GM18907 (cell line): ENCODE measurements around the gene MPP3.

Experiments
- ATAC-seq: cut with Tn5 transposase; IDR thresholded peaks from one replicate; pipeline ENCODE4 v1.9.1; 2021; ENCODE audit warnings: mild to moderate bottlenecking, moderate library complexity; ENCODE audit not compliant: unreplicated experiment

MPP3 gene

GRCh38 chr17:43779145-43780125 is 53.5 kb downstream of the MPP3 start:
- ATAC-seq = peak; percentile 16

GRCh38 chr17:43778337-43779144 is 54.4 kb downstream of the MPP3 start, which contains the start of gene DUSP3:
DUSP3 (minus strand) TSS chr17:43778977; CDS start chr17:43778924, 53 bp downstream.
- ATAC-seq = peak; percentile 79

DNA sequence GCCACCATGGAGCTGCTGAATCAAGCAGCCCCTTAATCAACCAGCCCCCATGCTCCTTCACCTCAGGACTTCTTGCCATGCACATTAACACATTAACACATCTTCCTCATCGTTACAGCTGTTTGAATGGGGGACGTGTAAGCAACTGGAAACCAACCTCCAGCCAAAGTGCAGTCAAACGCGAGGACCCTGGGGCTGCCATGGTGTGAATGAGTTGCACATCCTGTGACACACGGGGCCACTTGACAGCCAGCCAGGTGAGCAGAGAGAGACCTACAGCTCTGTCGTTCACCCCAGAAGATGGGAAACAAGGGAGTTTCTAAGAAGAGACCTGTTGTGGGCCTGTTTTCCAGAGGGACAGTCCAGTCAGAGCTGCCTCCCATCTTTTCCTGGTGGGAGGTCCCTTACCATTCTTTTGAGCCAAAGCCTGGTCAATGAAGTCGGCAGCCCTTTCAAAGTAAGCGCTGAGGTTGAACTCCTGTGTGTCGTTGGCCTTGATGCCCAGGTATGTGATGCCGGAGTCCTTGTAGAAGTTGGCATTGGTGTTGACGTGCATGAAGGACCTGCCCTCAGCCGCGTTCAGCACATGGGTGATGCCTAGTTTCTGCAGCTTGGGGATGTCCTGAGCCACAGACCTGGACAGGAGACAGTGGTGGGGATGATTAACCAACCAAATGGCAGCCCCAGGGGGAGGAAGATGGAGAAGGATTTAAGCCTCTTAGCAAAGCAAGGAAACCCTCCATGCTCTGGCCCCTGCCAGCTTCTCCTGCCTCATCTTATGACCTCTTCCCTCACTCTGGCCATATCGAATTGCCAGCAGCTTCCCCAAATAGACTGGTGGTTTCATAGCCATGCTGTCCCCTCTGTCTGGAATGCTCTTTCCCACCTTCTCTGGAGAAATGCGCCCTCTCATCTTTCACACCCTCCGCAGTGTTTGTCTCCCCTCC is 58.4 kb downstream of the MPP3 start:
- no peak for ATAC-seq

DNA sequence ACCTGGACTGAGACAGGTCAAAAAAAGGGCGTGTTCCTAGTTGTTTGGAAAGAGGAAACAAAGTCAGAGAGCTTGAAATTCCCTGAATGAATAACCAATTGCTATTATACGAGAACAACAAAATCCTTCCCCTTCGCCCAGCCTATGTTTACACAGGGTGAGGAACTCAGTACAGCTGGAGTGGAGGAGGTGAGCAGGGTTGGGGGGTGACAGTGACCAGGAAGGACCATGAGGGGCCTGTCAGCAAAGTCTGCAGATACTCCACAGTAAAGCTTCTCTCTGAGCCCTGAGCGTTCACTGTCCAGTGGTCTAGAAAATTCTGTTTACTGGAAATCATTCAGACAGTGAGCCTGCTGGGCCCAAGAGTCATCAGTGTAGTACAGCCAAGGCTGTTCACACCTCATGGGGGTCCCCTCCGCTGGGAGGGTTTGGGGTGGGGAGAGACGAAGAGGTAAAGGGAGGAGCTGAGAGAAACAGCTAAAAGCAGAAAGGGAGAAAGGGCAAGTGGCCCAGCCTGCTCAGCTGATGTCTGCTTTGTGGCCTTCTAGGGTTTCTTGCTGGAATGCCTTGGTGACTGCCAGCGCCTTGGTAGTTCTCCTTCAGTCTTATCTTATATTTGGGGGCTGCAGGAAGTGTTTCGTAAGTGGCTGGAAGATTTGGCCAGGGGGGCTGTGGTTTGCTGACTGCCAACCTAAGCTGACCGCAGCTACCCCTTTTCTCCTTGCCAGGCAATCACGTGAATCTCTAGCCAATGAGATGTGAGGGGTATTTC is 59.9 kb downstream of the MPP3 start:
- ATAC-seq = no peak

GRCh38 chr17:43771463-43771862 is 61.5 kb downstream of the MPP3 start:
- ATAC-seq = no peak

DNA sequence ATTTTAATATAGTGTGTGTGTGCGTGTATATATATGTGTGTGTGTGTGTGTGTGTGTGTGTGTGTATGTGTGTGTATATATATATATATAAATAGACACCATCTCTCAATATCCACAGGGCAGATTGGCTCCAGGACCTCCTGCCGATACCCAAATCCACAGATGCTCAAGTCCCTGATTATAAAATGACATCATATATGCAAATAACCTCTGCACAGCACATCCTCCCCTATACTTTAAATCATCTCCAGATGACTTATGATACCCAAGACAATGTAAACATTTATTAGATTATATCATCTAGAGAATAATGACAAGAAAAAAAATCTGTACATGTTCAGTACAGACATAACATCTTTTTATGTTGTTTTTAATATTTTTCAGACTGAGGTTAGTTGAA is 62.0 kb downstream of the MPP3 start:
- no peak for ATAC-seq

DNA sequence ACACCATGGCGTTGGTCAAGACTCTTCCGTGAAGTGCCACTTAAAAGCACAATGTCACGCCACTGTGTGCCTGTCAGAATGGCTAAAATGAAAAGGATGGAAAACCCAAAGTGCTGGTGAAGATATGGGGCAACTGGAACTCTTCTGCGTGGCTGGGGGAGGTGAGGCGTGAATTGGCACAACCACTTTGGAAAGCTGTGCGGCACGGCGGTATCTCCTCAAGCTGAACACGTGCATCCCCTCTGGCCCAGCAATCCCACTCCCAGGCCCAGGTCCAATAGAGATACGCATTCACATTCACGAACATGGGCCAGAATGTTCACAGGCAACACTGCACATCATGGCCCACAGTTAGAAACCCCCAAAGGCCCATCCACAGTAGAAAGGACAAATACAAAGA is 63.1 kb downstream of the MPP3 start:
- ATAC-seq = no peak

- ATAC-seq = no peak
These were observed 63.5 kb downstream of the MPP3 start for GRCh38 chr17:43769426-43769825.

GRCh38 chr17:43768943-43769342 is 64.0 kb downstream of the MPP3 start:
- no peak for ATAC-seq

DNA sequence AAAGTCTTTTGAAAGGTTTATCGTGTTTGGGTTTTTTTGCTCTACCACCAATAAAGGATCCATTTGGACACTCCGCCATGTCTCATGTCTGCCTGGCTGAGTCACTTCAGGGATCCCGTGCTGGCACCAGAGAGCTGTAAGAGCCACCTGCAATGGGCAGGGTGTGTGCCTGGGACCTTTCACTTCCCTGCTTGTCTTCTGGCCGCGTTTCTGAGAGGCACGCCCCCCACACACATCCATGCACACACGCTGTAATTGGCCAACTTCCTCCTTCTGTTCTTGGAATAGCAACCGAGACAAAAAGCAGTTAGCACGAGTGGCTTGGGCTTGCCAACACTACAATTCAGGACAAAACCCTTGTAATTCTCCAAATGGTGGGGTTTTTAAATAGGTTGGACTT is 64.6 kb downstream of the MPP3 start:
- no peak for ATAC-seq

DNA sequence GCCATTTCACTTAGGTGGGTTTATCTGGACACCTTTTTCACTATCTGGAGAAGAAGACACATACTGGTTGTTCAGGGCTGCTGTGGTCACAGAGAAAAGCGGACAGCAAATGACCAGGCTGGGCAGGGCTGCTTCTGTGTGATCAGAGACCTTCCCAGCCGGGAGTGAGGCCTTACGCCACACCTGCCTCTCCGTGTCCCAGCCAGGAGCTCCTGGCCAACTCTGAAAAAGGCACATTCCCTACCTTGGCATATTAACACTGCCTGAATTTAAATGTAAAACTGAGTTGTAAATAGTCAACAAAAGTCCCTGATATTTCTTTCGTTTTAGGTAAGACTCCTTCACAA is 65.3 kb downstream of the MPP3 start:
- no peak for ATAC-seq

- ATAC-seq = no peak
These were observed 65.8 kb downstream of the MPP3 start for GRCh38 chr17:43767053-43767712.

GRCh38 chr17:43766413-43767052 is 66.4 kb downstream of the MPP3 start:
- ATAC-seq = no peak

DNA sequence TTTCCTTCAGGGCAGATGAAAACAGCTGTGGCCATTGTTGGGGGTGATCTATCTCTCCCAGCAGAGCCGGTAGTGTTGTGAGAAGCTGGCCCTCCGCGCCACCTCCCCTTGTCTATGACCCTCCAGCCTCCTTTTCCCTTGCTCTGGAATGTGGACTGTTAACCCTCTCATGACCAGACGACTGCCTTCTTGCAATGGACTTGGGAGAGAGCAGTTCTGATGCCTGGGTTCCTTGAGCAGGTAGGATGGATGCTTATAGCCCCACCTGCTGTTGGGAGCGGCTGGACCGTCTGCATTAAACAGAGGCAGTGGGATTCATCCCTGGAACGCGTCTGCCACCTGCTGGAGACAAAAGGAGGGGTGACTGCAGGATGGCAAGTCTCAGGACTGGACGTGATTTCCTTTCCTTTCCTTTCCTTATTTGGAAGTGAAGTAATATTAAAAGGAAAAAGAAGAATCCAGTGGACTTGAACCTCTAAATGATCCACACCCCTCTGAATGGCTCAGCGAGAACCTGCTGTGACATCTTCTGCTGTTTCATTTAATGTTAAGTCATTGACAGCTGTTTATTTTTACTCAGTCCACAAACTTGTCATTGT is 72.6 kb downstream of the MPP3 start:
- ATAC-seq = peak; percentile 50

DNA sequence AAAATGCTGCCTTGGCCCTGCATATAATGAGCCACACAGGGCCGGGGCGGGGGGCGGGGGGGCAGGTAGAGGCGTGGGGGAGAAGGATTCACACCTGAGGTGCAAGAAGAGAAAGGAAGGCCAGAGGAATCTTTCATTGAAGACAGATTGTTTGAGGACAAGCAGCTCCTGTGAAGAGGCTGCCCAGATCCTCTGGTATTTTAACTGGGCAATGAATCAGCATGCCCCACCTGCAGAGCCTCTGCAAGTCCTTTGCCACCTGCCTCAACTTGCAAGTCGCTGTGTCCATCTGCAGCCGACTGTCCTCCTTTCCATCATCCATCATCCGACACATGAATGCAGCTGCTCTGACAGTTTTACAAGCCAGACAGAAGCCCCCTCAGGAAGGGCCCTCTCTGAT is 73.1 kb downstream of the MPP3 start:
- no peak for ATAC-seq

DNA sequence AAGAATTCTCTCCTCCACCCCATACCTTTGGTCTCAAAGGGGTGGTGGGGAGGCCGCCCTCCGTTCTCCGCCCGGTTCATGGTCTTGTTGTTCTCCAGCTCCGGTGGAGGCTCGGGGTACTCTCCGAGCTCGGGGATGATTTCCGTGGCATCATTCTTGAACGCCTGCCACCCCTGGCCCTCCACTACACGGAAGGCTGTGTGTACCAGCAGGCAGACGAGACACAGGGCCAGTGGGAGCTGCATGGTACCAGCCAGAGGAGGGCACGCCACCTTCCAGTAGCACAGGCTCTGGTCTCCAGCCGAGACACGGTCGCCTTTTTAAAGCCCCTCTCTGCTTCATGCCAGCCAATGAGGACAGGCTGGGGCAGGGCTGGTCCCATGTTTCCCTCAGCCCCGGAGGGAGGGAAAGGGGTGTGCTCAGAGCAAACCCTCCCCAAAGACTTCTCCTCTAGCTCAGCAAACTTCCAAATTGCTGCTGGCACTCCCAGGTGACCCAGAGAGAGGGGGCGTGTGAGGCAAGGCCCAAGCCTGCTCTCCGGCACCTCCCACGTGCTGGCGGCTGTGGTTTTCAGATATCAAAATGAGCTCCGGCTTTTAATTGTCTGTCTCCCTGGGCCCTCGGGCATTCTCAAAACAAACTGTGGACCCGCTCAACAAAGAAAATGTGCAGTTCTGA is 74.3 kb downstream of the MPP3 start, which contains the start of gene SOST:
SOST (minus strand) TSS at position 295 of the 678 bp plus-strand sequence; CDS start at position 245, 50 bp downstream.
- no peak for ATAC-seq

GRCh38 chr17:43758086-43758485 is 74.9 kb downstream of the MPP3 start:
- no peak for ATAC-seq

GRCh38 chr17:43757171-43757660 is 75.7 kb downstream of the MPP3 start:
- no peak for ATAC-seq
